Upper lobe of left lung (tissue), 6 donors: ENCODE data around the gene AP1S2. TPM values are rescaled to one million over a fixed set of nuclear protein-coding genes. Genes with fewer than 3 reads are reported as not detected.

Experiments used
- ATAC-seq, 2 donors: fragments of 200-7000 bp; cut with Tn5 transposase; one replicate each; pipeline ENCODE4 v1.9.1; 2022; ENCODE audit warnings: mild to moderate bottlenecking in 2 of 2, moderate library complexity in 2 of 2; ENCODE audit not compliant: low FRiP score in 2 of 2
- DNase-seq, 2 donors: peaks; one replicate each; pipeline ENCODE4 v3.0.0-alpha.2; 2019 to 2020
- H3K27ac ChIP-seq, 4 donors: fragments of 200-600 bp; sonication (generic); one replicate each; pipeline ENCODE4 v1.5.1; 2016 to 2019
- H3K27me3 ChIP-seq, 4 donors: fragments of 200-600 bp; sonication (generic); one replicate each; pipeline ENCODE4 v1.5.1; 2017 to 2019
- H3K36me3 ChIP-seq, 4 donors: fragments of 200-600 bp; sonication (generic); one replicate each; pipeline ENCODE4 v1.5.1; 2016 to 2019
- H3K4me1 ChIP-seq, 4 donors: fragments of 200-600 bp; sonication (generic); one replicate each; pipeline ENCODE4 v1.5.1; 2018 to 2019
- H3K4me3 ChIP-seq, 4 donors: fragments of 200-600 bp; sonication (generic); one replicate each; pipeline ENCODE4 v1.5.1; 2017 to 2019; ENCODE audit warnings: mild to moderate bottlenecking in 2 of 4, moderate library complexity in 1 of 4
- H3K9me3 ChIP-seq, 4 donors: fragments of 200-600 bp; sonication (generic); one replicate each; pipeline ENCODE4 v1.5.1; 2018 to 2019
- EP300 ChIP-seq, 4 donors: sonication (generic); formaldehyde crosslinking; IDR thresholded peaks; one replicate each; pipeline ENCODE4 v1.5.1; 2017; ENCODE audit warnings: antibody characterized with exemption in 4 of 4, control low read depth in 2 of 4
- POLR2A ChIP-seq, 4 donors: fragments of 450-650 bp; IDR thresholded peaks; one replicate each; pipeline ENCODE4 v1.5.1; 2016 to 2017; ENCODE audit warnings: antibody characterized with exemption in 4 of 4, mild to moderate bottlenecking in 2 of 4
- POLR2AphosphoS5 ChIP-seq, 2 donors: sonication (generic); formaldehyde crosslinking; IDR thresholded peaks; one replicate each; pipeline ENCODE4 v1.5.1; 2017; ENCODE audit warnings: antibody characterized with exemption in 2 of 2
- WGBS, 2 donors: methylation state at CpG; one replicate each; pipeline ENCODE4 v1.1.5; 2017 to 2018; 5-methylcytosine and 5-hydroxymethylcytosine counted together
- total RNA-seq, 6 donors: library from RNA; depleted of rRNA in 4 of 6; stranded (reverse); fragments of >200 nt in 4 of 6; gene quantifications; one replicate each; pipeline versions ENCODE4 v1.1.0 to v1.2.1, GENCODE V29; 2016 to 2021
- TF ChIP-seq, protein P1 (sequence below), 6 experiments: fragments of 450-650 bp in 4 of 6; fragments of 200-600 bp in 2 of 6; sonication (generic) in 2 of 6; IDR thresholded peaks; one replicate each; pipeline ENCODE4 v1.5.1; 2016 to 2019; ENCODE audit warnings: antibody characterized with exemption in 6 of 6
- donor health status: DM: no; HTN: no; CAD: no; lungs with moderate emphysema.
- donor health status: DM: no; HTN: yes; CAD: no; lungs with severe emphysema.

AP1S2 gene
- total RNA-seq: 10 to 100 TPM; 12.7 to 51.7 (median 30.6) TPM

DNA sequence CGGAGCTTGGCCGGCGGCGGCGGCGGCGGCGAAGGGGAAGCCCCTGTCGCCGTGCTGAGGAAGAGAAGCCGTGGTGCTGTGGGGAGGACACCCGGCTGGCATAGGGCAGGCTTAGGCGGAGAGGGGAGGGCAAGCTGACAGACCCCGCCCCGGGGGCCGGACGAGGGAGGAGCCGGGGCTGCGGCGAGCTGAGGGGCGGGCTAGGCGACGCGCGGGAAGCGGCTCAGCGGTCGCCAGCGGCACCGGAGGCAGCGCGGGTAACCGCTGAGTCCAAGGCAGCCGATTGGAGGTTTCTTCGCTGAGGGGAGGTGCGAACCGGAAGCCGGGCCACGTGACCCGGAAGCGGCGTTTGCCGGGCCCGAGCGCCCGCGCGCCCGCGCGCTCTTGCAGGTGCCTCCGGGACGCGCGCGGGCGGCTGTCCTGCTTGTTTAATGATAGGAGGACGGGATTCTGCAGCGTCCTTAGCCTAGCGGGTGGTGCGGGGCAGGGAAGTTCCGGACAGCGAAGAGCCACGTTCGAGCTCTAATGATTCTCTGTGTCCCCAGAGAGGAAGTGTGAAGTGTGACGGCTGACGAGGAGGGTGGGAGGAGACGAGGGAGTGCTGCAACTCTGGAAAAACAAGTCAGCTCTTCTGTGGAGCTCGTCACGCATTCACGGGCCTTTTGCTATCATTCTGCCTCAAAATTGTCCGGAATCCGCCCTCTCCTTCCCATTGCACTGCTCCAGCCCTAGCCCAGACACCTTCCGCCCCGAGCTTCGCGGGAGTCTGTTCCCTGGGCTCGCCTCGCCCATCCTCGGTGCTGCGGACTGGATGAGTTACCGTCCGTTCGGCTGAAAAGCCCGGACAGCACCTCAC, at the start of gene AP1S2:
Gene AP1S2, minus strand, starts transcription at position 102 of the 856 bp plus-strand sequence. CDS start 2,289 bp downstream, outside the sequence.
- H3K9me3 ChIP-seq: no peaks in the 10 kb centered on the region
- H3K27me3 ChIP-seq: no peaks in the 10 kb centered on the region
- peak in 1 of 4 donors; percentile 62 for TF ChIP-seq EP300 (IDR thresholded peaks at IDR 0.05)
- TF ChIP-seq POLR2AphosphoS5 (IDR thresholded peaks at IDR 0.05): peak; percentile 63 to 72
- TF ChIP-seq POLR2A (IDR thresholded peaks at IDR 0.05): peak; percentile 28 to 84 (median 57)
- TF ChIP-seq, protein P1, sequence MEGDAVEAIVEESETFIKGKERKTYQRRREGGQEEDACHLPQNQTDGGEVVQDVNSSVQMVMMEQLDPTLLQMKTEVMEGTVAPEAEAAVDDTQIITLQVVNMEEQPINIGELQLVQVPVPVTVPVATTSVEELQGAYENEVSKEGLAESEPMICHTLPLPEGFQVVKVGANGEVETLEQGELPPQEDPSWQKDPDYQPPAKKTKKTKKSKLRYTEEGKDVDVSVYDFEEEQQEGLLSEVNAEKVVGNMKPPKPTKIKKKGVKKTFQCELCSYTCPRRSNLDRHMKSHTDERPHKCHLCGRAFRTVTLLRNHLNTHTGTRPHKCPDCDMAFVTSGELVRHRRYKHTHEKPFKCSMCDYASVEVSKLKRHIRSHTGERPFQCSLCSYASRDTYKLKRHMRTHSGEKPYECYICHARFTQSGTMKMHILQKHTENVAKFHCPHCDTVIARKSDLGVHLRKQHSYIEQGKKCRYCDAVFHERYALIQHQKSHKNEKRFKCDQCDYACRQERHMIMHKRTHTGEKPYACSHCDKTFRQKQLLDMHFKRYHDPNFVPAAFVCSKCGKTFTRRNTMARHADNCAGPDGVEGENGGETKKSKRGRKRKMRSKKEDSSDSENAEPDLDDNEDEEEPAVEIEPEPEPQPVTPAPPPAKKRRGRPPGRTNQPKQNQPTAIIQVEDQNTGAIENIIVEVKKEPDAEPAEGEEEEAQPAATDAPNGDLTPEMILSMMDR (IDR thresholded peaks at IDR 0.05): peak in 1 of 6 experiments; percentile 17
- peak within 1 kb of the TSS; percentile 70 to 88 (median 80) for H3K4me3 ChIP-seq
- ATAC-seq: peak; percentile 99 to 100
- no peaks in the 10 kb centered on the region for H3K36me3 ChIP-seq
- 0 to 1% methylated on average over 3 to 53 of the region's 85 CpGs for WGBS, 2 donors
- H3K4me1 ChIP-seq: peaks cover 0 to 22% (median 9%) of the 10 kb centered on the region in 4 donors
- DNase-seq: peak; percentile 98
- peak within 1 kb of the TSS; percentile 90 to 95 (median 92) for H3K27ac ChIP-seq

DNA sequence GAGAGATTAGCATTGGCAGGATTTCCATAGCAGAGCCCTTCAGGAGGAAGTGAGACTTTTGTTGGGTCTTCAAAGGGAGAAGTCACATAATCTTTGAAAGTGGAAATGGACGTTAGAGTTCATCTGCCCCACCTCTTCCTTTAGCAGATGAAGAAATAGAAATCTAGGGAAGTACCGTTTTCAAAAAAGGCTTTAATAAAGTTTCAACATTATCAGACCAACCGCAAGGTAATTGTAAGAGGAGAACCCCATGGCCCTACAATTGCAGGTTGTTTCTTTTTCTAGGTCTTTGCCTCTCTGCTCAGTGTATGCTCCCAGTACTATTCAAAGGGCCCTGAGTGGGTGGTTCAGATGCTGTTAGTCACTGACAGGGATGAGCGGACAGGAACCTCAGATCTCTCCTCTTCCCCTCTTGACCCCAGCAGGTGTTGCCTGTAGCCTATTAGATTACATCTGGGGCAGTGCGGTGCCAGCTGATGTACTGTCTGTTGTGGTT, 48.6 kb upstream of the AP1S2 start:
- H3K4me1 ChIP-seq: peaks cover 0 to 5% (median 0%) of the 10 kb centered on the region in 4 donors
- TF ChIP-seq EP300 (IDR thresholded peaks at IDR 0.05): no peak
- DNase-seq: no peak
- no peak overlapping the region for H3K27ac ChIP-seq
- 52 to 61% methylated on average over 4 to 5 of the region's 5 CpGs for WGBS, 2 donors
- H3K36me3 ChIP-seq: no peaks in the 10 kb centered on the region
- peaks cover 0 to 5% (median 0%) of the 10 kb centered on the region in 4 donors for H3K27me3 ChIP-seq
- H3K9me3 ChIP-seq: peaks cover 0 to 9% (median 0%) of the 10 kb centered on the region in 4 donors
- peak in 1 of 2 donors; percentile 43 for ATAC-seq
- no peak overlapping the region for H3K4me3 ChIP-seq

DNA sequence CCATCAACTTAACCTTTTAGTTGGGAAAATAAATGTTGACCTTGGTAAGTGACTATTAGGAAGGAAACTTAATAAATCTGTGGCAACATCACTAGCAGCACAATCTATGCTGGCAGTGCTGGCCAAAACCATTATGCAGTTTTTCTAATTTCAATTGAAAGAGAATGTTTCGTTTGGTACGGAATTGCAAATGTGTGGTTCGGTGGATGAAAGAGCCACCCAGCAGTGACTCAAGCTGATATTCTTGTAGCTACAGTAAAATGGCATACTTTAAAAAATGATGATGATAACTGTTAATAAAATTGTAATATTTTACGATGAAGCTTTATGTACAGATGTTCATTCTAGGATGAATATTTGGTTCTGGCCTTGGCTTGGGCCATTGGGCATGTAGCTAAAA, 40.7 kb upstream of the AP1S2 start:
- TF ChIP-seq POLR2AphosphoS5 (IDR thresholded peaks at IDR 0.05) (no peak), POLR2A (IDR thresholded peaks at IDR 0.05) (no peak), EP300 (IDR thresholded peaks at IDR 0.05) (no peak)
- TF ChIP-seq, protein P1 (IDR thresholded peaks at IDR 0.05): no peak
- Histone ChIP-seq H3K4me3 (no peak overlapping the region), H3K9me3 (no peaks in the 10 kb centered on the region), H3K27ac (no peak overlapping the region), H3K4me1 (no peaks in the 10 kb centered on the region), H3K27me3 (no peaks in the 10 kb centered on the region), H3K36me3 (no peaks in the 10 kb centered on the region)
- DNase-seq (no peak), ATAC-seq (no peak)
- WGBS, 2 donors: 92 to 95% methylated on average over 4 of the region's 4 CpGs

DNA sequence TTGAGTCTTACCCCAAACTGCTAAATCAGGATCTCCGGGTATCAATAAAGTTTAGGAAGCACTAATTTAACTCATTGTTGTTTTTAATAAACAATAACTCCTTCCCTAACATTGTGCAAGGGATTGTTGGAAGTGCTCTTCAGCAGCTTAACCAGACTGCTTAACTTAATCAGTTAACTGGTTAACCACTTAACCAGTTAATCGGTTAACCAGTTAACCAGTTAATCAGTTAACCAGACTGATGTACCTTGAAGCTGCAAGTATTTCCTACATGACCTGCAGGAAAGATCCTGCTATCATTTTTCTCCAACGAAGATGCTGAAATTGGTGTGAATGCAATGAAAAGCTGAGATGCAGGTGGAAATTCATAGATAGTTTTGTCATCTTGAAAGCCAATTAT, 40.1 kb upstream of the AP1S2 start:
- DNase-seq (no peak), ATAC-seq (no peak)
- Histone ChIP-seq H3K4me3 (no peak overlapping the region), H3K4me1 (no peaks in the 10 kb centered on the region), H3K27ac (no peak overlapping the region), H3K36me3 (no peaks in the 10 kb centered on the region), H3K9me3 (no peaks in the 10 kb centered on the region), H3K27me3 (no peaks in the 10 kb centered on the region)
- TF ChIP-seq EP300 (IDR thresholded peaks at IDR 0.05) (no peak), POLR2AphosphoS5 (IDR thresholded peaks at IDR 0.05) (no peak), POLR2A (IDR thresholded peaks at IDR 0.05) (no peak)
- TF ChIP-seq, protein P1 (IDR thresholded peaks at IDR 0.05): no peak
- WGBS, 2 donors: 78 to 83% methylated on average over 3 of the region's 3 CpGs

DNA sequence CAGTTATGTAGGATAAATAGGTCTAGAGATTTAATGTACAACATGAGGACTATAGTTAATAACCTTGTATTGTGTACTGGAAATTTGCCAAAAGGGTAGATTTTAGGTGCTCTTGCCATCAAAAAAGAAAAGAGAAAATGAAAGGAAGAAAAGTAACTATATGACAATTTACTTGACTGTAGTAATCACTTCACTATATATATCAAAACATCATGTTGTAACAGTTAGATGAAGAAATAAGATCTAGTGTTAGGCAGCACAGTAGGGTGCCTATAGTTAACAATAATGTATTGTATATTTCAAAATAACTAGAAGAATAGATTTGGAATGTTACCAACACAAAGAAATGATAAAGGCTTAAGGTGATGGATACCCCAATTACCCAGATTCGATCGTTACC, 35.9 kb upstream of the AP1S2 start:
- Histone ChIP-seq H3K27me3 (no peaks in the 10 kb centered on the region), H3K9me3 (no peaks in the 10 kb centered on the region), H3K4me1 (no peaks in the 10 kb centered on the region), H3K27ac (no peak overlapping the region), H3K36me3 (no peaks in the 10 kb centered on the region), H3K4me3 (no peak overlapping the region)
- DNase-seq (no peak), ATAC-seq (no peak)
- TF ChIP-seq POLR2A (IDR thresholded peaks at IDR 0.05) (no peak), EP300 (IDR thresholded peaks at IDR 0.05) (no peak), POLR2AphosphoS5 (IDR thresholded peaks at IDR 0.05) (no peak)
- TF ChIP-seq, protein P1 (IDR thresholded peaks at IDR 0.05): no peak
- 93 to 98% methylated on average over 2 of the region's 2 CpGs for WGBS, 2 donors
